HG02885 (cell line): ENCODE results near the gene TRMT61A.

Experiments
- ATAC-seq: cut with Tn5 transposase; IDR thresholded peaks from one replicate; pipeline ENCODE4 v1.9.1; 2021; ENCODE audit warnings: mild to moderate bottlenecking; ENCODE audit not compliant: unreplicated experiment, poor library complexity

The TRMT61A gene

GRCh38 chr14:103561381-103562178 lies 32.6 kb downstream of the TRMT61A start:
- peak; percentile 10 for ATAC-seq

- ATAC-seq, result no peak
These were observed 33.1 kb downstream of the TRMT61A start for GRCh38 chr14:103562179-103562428.

GRCh38 chr14:103562429-103563225 lies 33.6 kb downstream of the TRMT61A start, which contains the start of the genes BAG5 and COA8:
Gene BAG5, minus strand, starts transcription at chr14:103562657. Its CDS starts 1,493 bp downstream, at chr14:103561164.
Gene COA8, plus strand, starts transcription at chr14:103562960. Its CDS starts 42 bp downstream, at chr14:103563002.
- ATAC-seq, result peak; percentile 78

GRCh38 chr14:103563226-103563620 lies 34.2 kb downstream of the TRMT61A start:
- no peak for ATAC-seq

- ATAC-seq, result no peak
These were observed 35.0 kb downstream of the TRMT61A start for GRCh38 chr14:103563844-103564505.

- no peak for ATAC-seq
These were observed 40.0 kb downstream of the TRMT61A start for GRCh38 chr14:103568952-103569351.

GRCh38 chr14:103569408-103569807 lies 40.4 kb downstream of the TRMT61A start:
- no peak for ATAC-seq

- no peak for ATAC-seq
These were observed 45.1 kb downstream of the TRMT61A start for GRCh38 chr14:103574104-103574503.

- no peak for ATAC-seq
These were observed 45.8 kb downstream of the TRMT61A start for GRCh38 chr14:103574707-103575285.

- ATAC-seq, result no peak
These were observed 47.5 kb downstream of the TRMT61A start for GRCh38 chr14:103576371-103577024.

- ATAC-seq, result no peak
These were observed 49.5 kb downstream of the TRMT61A start for GRCh38 chr14:103578401-103579075.

- no peak for ATAC-seq
These were observed 52.2 kb downstream of the TRMT61A start for GRCh38 chr14:103581206-103581605.

- ATAC-seq, result no peak
These were observed 53.1 kb downstream of the TRMT61A start for GRCh38 chr14:103581954-103582703.

GRCh38 chr14:103584326-103584915 lies 55.4 kb downstream of the TRMT61A start:
- ATAC-seq, result no peak
